Activated T-cell treated with anti-CD3 and anti-CD28 coated beads for 4 hours (primary cell): ENCODE data around the gene DTHD1.

Source experiments
- DNase-seq: peaks from one replicate; pipeline ENCODE4 v3.0.0-alpha.2; 2020

Gene DTHD1

GRCh38 chr4:36353998-36354397, 72.6 kb downstream of the DTHD1 start:
- DNase-seq = no peak

- DNase-seq = no peak
These were observed 76.8 kb downstream of the DTHD1 start for GRCh38 chr4:36358173-36358572.

- DNase-seq = no peak
These were observed 79.3 kb downstream of the DTHD1 start for GRCh38 chr4:36360755-36361154.

- no peak for DNase-seq
These were observed 81.6 kb downstream of the DTHD1 start for GRCh38 chr4:36363024-36363423.

GRCh38 chr4:36374836-36375511, 93.6 kb downstream of the DTHD1 start:
- no peak for DNase-seq

DNA sequence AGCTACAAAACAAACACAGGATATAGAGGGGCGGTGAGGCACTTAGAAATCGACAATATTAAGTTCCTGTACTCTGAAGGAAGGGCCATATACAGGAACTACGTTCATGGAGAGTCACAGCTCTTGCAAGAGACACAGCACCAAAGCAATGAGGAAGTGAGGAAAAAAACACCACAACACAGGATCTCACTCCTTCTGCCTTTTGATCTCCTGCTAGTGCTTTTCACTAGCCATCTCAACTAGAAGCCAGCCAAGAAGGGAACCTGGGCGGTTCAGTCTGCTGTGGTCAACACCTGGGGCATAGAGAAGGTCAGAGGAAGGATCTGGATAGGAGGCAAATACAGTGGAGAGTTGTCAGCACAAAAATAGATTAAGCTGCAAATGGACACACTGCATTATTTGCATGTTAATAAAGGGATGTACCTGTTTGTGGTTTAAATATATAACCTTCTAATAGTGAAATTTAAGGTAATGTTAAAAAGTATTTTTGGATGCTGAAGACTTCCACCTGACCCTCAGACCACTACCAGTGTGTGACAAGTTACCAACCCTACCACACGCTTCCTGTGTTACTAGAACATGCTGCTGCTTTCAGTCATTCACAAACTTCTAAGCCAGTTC, 104.6 kb downstream of the DTHD1 start:
- DNase-seq = peak; percentile 9

GRCh38 chr4:36386691-36387090, 105.3 kb downstream of the DTHD1 start:
- DNase-seq = no peak

- DNase-seq = no peak
These were observed 107.3 kb downstream of the DTHD1 start for GRCh38 chr4:36388710-36389109.

- DNase-seq = no peak
These were observed 110.0 kb downstream of the DTHD1 start for GRCh38 chr4:36391411-36391810.

DNA sequence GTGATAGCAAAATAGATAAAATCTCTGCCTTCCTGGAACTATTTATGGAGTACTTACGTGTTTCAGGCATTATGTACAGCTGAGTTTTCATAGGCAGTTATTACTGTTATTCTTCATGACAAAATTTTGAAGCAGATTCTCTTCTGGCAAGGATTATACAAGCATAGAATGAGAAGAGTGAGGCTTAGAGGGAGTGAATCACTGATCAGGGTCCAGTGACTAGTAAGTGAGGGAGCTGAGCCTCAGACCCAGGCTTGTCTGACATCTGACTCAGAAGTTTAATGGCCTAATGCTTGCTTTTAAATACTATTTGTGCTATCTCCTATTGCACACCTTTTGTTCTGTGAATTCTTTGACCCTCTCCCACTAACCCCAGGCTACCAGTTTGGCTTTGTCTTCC, 110.6 kb downstream of the DTHD1 start:
- DNase-seq = no peak

DNA sequence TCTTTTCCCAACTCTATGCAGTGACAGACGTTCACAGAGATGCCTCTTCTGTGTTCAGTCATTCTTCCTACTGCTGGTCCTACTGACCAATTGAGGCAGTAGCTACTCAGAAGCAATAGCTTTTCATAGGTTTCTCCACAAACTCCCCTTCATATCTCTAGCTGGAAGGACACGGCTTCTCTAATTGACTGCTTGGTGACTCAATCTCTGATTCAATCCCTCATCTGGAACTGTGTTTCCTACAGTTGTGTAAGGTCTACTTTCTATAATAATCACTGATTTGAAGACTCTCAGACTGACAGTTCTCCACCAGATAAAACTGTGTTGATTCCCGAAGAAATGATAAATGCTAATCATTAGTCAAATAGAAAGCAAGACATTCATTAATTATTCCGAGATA, 111.5 kb downstream of the DTHD1 start:
- no peak for DNase-seq
